HG03460 (cell line): ENCODE results near the gene SELENOK.
A peak's percentile ranks its signal among the peaks of the same experiment; 100 is the strongest.

Source experiments
- ATAC-seq: cut with Tn5 transposase; IDR thresholded peaks from one replicate; pipeline ENCODE4 v1.9.1; 2021; ENCODE audit not compliant: unreplicated experiment

Gene SELENOK

GRCh38 chr3:53884623-53885022, 7.0 kb downstream of the SELENOK start:
- ATAC-seq = no peak

DNA sequence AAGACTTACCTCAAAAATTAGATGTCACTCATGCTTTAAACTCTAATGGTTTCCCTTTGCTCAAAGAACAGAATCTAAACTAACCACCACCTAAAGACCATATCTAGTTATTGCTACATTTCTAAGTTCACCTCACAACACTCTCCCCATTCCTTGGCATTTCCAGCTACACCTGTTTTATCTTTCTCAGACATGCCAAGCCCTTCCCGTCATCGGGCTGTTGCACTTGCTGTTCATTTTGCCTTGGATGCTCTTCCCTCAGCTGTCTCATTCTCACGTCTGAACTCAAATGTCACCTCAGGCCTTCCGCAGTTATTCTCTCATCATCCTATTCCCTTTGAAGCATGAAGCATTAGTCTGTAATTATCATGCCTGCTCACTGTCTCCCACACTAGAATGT, 8.7 kb downstream of the SELENOK start:
- ATAC-seq = no peak

DNA sequence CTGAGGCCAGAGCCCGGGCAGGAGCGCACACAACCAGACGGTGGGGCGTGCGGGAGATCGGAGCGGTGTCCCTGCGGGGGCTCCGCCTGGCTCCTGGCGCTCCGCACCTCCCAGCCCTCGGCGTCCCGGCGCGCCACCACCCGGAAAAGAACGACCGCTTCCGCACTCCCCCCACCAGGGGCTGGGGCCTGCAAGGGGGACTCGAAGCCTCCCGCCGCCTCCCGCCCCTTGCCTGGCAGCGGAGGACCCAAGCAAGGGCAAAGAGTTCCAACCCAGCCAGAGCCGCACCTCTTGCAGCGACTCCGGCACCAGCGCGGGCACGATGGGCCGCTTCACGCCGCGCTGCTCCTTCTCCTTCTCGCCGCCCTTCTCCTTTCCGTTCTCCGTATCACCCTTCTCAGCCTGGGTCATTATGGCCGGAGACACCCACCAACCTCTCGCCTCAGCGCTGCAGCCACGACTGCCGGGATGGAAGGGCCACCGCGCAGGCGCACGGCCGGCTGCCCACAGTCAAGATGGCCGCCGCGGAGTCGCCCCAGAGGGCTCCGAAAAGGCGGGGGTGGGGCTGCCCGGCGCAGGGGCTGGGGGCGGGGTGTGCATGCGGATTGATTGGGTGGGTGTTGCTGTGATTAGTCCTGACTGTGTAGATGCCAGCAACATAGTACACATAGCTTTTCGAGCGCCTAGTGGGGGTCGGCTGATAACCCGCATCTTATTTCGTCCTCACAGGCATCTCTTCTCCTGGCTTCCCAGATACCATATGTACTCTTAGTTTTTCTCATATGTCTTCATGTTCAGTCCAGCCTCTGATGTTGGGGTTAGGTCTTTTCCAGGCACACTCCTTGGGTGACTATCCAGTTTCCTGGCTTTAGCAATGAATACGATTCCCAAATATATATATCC, 9.7 kb downstream of the SELENOK start, which contains the start of gene ACTR8:
TSS of gene ACTR8 (minus strand) at position 462 of the 903 bp plus-strand sequence. CDS start at position 411, 51 bp downstream.
- ATAC-seq = peak; percentile 79

- no peak for ATAC-seq
These were observed 11.0 kb downstream of the SELENOK start for GRCh38 chr3:53880396-53881345.

GRCh38 chr3:53865732-53866499, 25.7 kb downstream of the SELENOK start:
- peak; percentile 76 for ATAC-seq

DNA sequence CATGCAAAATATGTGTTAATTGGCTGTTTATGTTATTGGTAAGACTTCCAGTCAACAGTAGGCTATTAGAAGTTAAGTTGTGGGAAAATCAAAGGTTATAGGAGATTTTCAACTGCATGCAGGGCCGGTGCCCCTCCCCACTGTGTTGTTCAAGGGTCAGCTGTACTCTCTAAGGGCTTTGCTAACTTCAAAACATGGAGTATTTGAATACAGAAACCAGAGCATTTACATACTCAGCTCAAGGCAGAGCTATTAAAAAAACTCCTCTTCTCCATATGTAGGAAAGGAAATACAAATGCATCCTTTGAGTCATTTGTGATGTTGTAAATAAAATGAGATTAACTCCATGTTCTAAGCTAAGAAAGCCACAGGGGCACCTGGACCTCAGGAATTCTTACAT, 28.5 kb downstream of the SELENOK start:
- ATAC-seq = no peak

- ATAC-seq = no peak
These were observed 29.4 kb downstream of the SELENOK start for GRCh38 chr3:53862241-53862640.

DNA sequence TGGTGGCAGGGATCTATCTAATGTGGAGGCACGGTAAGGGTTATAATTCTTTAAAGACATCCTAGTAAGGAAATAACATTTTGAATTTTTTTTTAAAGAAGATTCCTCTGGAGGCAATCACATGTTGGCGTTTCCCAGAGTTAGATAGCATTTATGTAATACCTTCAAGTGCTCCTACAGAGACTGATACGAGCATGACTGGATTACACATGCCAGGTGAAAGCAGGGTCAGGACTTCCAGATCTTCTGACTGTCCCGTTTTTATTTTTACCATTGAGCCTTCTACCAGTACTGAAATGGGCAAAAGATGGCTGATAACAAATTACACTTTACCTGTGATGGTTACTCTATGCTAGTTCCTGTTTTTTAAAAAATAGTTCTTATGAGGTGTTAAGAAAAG, 31.5 kb downstream of the SELENOK start:
- no peak for ATAC-seq

GRCh38 chr3:53859178-53859577, 32.5 kb downstream of the SELENOK start:
- ATAC-seq = no peak

GRCh38 chr3:53858096-53858741, 33.4 kb downstream of the SELENOK start:
- no peak for ATAC-seq

GRCh38 chr3:53856964-53857363, 34.7 kb downstream of the SELENOK start:
- ATAC-seq = peak; percentile 68

DNA sequence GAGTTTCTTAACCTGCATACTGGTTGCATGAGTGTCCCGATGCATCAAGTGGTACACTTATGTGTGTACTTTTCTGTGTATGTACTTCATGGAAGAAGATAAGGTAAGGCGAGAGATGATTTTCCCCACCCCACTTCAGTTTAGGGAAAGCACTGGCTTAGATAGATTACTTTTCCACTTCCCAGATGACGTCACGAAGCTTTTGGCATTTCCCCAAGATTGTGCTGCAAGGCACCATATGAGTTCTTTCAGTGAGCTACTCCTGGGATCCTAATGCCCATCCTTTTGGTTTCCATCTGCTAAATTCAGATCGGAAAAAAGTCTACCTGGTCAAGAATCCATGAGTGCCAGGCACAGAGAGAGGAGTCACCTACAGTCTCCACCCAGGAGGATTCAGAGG, 40.8 kb downstream of the SELENOK start:
- no peak for ATAC-seq

- ATAC-seq = no peak
These were observed 41.7 kb downstream of the SELENOK start for GRCh38 chr3:53849916-53850315.

DNA sequence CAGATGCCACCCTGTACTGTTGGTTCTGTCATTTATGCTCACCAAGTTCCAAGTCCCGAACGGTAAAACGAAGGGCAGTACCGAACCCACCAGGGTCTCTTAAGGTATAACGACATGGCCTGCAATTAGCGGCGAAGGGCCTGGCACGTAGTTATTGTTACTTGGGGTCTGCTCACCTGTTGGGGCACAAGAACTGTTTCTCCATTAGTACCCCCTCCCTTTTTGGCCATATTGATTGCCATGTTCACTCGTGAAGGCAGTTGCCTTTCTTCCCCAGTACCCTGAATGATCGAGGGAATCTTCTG, 44.9 kb downstream of the SELENOK start:
- ATAC-seq = no peak

- ATAC-seq = peak; percentile 31
These were observed 45.4 kb downstream of the SELENOK start, which contains the start of the genes CHDH and IL17RB for GRCh38 chr3:53846134-53846850. Gene CHDH, minus strand, starts transcription at chr3:53846419. Its CDS starts 22,411 bp downstream, at chr3:53824008. Gene IL17RB, plus strand, starts transcription at chr3:53846568. Its CDS starts 21 bp downstream, at chr3:53846589.

GRCh38 chr3:53845881-53846133, 45.9 kb downstream of the SELENOK start:
- peak; percentile 1 for ATAC-seq

GRCh38 chr3:53845103-53845880, 46.4 kb downstream of the SELENOK start:
- peak; percentile 15 for ATAC-seq

DNA sequence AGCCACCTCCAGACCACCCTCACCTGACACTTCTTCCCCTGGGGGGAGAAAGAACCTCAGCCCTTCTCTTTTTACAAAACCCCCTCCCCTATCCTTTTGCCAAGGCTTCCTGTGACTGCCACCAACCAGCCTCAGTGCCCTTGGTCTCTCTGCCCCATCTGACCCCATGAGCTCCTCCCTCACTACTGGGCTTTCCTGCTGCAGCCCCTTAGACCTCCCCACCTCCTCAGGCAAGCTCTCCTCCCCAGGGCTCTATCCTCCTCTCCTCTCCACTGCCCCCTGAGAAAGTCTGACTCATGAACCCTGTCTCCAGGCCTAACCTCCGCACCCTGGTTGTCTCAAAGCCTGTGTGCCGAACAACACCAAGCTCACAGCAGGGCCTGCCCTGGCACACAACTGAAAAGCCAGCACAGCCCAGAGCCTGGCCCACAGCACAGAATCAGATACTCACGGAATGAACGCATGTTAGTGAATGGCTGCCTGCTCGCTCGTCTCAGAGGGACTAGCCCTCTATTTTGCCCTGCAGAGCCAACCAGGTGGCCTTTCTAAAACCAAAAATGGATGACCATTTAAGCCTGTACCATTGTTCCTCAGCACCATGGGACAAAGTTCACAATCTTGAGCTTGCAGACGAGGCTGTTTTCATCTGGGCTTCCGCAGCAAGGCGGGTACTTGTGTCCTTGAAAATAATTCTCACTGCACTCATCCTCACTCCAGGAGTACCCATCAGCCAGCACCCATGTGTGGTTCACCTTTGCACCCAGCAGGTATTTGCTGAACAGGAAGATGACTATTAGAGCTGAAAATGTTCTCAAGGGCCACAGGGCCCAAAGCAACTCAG, 47.2 kb downstream of the SELENOK start:
- peak; percentile 4 for ATAC-seq
